Dedifferentiated amniotic fluid mesenchymal stem cell (primary cell): ENCODE measurements around the gene TXNL4A.

Experiments used
- DNase-seq: peaks from one replicate; pipeline ENCODE4 v3.0.0-alpha.2; 2016; ENCODE audit errors: extremely low spot score

TXNL4A gene

DNA sequence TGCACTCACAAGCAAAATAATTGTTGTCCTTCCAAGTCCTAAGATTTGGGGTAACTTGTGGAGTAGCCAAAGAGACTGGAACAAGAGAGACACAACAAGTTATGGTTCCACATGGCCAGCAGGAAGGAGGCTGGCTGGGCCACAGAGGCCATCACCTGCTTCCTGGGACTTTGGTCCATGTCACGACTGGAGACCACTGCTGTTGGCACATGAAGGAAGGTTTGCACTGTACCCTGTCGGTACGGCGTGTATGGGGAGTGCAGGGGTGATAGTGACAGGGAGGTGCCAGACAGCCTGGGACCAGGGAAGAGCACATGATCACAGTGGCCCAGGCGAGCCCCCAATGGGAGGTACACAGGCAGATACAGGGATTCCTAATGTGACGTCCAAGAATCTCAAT is 52.4 kb downstream of the TXNL4A start:
- no peak for DNase-seq

DNA sequence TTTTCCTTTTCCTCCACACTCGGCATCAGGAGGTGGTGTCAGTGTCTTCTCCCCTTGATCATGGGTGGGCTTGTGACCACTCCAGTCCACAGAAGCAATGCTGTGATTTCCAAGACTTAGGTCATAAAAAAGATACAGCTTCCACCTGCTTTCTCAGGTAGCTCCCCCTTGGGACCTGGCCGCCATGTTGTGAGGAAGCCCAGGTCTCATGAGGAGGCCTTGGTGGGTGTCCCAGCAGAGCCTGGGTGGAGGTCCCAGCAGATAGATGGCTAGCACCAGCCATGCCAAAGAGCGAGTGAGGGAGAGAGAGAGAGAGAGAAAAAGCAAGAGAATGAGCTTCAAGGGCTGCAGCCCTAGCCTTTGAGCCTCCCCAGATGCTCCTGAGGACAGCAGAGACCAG is 52.9 kb downstream of the TXNL4A start:
- no peak for DNase-seq

- DNase-seq = no peak
Observed at GRCh38 chr18:79935098-79935480, 53.3 kb downstream of the TXNL4A start.

GRCh38 chr18:79934311-79935097 is 53.9 kb downstream of the TXNL4A start:
- no peak for DNase-seq

DNA sequence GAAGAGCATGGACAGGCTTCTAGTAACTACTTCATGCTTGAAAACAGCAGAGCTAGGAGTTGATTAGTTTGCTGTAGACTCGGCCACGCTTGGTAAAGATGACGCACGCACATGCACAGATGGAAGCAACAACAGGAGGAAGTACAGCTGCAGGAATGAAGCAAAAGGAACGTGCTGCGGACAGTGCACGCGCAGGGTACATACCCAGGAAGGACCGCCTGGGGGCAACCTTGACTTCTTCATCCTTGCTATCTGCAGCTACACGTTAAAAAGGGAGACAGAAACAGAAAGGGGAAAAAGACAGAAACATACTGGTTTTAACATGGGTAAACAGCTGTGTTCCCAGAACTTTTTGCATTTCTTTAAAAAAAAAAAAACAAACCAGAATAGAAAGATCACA is 54.6 kb downstream of the TXNL4A start:
- DNase-seq = no peak

- no peak for DNase-seq
Observed at GRCh38 chr18:79932907-79933306, 55.5 kb downstream of the TXNL4A start.

- no peak for DNase-seq
Observed at GRCh38 chr18:79931475-79931874, 56.9 kb downstream of the TXNL4A start.

GRCh38 chr18:79930020-79930642 is 58.2 kb downstream of the TXNL4A start:
- DNase-seq = no peak

DNA sequence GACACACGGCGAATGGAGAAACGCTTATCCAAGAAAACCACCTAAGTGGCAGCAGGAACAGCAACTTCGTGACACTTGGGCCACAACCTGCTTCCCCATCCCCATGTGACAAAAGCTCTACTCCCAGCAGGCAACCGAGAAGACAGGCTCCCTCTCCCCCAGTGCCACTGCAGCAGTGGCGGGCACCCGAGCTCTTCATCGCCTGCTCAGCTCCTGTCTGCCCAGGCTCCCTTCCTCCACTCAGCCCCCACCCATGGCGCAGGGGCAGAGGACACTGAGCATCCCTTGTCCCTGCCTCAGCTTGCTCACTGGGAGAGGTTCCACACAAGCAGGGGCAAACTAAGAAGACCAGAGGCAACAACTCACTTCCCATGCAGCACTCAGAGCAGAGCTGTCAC is 59.8 kb downstream of the TXNL4A start:
- DNase-seq = no peak

DNA sequence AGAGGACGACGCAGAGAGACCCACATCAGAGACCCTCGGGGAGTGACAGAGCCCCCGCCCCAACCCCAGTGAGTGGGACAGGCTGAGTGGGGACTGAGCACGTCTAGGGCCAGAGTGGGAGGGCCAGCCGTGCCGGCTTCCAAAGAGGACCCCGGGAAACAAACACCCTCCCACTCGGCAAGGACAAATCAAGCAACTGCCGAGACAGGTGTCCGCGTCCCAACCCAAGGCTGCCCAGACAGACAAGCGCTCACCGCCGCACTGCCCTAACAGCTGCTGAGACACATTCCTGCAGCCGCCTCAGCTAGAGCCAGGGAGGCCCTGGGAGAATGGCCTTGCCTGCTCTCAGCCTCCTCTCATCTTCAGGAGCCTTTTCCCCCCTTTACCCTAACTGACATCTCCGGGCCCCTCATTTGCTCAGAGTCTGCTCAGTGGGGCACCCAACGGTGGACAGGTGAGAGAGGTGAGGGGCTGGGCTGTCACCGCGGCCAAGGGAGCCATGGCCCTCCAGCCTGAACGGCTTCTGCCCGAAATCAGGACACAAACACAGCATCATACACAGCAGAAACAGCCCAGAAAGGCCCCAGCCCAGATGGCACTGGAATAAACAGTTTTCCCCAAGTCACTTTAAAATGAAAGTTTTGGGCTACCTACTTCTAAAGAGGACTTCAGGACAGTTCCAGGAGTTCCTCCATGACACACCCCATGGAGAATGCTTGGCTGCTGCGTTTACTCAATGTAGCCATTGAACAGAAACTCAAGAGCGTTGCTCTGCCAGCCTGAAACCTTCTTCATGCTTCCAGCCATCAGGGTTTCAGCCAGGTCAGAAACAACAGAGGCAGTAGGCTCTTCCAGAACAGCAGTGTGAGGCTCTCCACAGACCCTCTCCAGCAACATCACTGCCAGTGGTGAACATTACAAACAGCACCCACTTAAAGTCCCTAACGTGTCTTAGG is 60.5 kb downstream of the TXNL4A start:
- no peak for DNase-seq

DNA sequence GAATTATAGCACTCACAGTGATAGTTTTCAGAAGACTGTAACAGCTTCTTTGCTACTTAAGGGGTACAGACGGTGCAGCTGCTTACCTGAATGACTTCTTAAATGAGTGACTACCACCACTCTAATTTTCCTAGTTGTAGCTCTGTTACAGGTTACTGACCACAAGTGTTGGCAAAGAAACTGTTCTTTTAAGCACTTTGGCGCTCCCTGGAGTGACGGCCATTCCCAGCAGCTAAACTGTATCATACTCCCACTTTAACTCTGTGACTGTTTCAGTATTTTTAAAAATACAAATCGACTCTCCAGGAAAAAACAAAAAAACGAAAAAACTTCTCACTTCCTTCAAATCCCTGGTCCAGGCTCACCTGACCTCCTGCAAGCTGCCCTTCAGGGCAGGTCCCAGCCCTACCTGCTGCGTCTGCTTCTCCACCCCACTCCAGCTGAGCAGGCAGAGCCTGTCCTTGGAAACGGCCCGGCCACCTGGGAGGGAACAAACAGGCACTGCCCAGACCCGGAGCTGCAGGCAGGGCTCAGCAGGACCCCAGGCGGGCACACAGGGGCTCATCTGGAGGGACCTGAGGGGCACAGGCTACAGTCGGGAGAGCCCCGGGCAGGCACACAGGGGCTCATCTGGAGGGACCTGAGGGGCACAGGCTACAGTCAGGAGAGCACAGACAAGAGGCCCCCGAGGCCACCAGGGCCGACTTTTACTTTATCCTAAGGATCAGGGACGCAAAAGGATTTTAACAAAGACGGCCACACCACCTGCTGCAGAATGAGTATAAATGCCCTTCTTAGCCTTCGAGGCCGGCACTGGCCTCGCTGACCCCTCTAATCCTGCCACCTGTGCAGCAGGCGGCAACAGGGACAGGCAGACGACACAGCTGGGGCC is 61.4 kb downstream of the TXNL4A start:
- DNase-seq = no peak

- DNase-seq = no peak
Observed at GRCh38 chr18:79926306-79926705, 62.1 kb downstream of the TXNL4A start.

DNA sequence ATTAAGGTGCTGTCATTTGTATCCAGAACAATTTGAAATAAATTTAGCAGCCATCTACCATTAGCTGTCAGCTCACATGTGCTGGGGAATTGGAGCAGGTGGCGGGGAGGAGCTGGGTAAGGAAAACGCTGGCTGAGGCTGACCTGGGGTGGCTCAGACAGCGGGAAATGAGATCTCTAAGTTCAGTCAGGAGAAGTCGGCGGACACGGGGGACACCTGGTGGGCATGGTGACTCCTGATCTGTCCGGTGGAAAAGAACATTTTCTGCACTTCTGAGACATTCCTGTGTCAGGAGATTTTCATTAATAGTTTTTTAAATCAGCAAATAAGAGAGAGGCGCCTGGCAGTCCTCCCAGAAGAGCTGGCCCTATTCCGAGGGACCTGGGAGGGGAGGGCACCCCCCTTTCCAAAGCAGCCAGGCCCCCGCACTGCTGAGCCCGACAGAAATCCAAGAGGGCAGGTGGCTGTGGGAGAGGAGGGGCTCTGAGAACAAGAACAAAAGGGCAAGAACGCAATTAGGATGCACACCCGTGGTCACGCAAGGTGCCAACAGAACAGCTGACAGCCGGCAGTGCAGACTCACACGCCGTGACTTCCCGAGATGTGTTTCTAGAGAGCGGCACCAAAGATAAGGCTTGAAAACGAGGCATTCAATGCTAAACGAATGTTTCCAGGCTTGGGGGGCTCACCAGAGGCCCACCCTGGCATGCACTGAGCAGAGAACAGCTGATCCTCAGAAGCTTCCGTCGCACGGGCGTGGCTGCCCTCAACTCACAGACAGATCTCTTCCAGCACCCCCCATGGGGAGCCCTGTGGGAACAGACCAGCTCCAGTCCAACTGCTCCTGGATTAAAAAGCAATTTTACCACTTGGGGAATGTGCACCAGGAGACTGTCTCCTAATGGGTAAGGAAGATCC is 63.3 kb downstream of the TXNL4A start:
- no peak for DNase-seq

DNA sequence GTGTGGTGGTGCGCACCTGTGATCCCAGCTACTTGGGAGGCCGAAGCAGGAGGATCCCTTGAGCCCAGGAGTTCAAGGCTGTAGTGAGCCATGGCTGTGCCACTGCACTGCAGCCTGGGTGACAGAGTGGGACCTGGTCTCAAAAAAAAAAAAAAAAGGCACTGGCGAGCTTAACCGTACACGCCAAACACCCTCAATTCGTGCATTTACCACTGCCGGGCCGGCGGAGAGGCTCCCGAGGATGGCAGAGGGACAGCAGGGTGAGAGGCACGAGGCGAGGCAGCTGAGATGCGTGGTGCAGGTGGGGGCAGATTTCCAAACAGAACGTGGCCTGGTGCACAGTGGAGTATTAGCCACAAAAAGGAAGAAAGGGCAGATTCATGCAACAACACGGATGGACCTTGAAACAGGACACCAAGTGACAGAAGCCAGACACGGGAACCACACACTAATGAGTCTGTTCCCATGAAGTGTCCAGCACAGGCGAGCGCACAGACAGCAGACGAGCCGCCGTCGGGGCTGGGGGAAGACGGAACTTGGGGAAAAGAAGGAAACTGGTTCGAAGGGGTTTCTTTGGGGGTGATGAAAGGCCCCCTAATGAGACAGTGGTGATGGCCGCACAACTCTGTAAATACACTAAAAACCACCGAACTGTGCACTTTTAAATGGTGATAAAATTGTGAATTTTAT is 64.3 kb downstream of the TXNL4A start:
- no peak for DNase-seq

- DNase-seq = no peak
Observed at GRCh38 chr18:79922971-79923411, 65.4 kb downstream of the TXNL4A start.

DNA sequence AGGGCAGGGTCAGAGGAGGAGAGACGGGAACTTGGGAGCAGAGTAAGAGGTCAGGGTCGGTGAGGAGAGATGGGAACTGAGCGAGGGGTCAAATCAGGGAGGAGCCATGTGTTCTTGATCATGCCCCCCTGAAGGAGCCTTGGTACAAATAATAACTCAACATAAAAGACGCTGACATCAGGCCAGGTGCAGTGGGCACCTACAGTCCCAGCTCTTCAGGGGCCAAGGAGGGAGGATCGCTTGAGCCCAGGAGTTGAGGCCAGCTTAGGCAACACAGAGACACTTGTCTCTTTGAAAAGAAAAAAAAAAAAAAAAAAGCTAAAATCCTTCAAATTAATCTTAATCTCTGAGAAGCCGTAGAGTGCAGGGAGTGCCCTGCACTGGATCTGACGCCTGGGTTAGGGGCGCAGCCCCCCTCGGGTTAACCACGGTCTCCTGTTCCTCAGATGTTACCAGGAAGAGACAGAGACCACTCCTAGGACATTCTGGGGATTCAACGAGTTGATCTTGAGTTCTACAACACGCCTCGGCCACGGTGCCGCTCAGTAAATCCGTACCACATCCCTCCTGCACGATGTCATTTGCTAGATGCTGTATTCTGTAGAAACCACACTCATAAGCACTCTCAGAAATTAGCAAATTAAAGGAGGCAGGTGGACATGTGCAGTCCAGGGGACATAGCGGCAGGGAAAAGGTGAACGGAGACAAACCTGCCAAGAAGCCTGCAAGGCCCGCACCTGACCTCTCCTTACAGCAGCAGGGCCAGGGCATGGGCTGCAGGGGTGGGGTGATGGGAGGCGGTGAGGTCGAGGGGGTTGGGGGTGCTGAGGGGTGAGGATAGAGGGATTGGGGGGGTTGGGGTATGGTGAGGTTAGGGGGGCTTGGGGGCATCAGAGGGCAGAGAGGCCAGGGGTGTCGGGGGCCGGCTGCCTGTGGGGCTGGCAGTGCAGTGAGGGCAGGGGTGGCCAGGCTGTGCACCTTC is 66.1 kb downstream of the TXNL4A start:
- DNase-seq = no peak
